Gastrocnemius medialis (tissue), 4 donors: ENCODE results near the gene TARS3.

ENCODE experiments used
- POLR2A ChIP-seq, 2 donors: fragments of 450-650 bp; IDR thresholded peaks; one replicate each; pipeline ENCODE4 v1.6.1; 2017; ENCODE audit warnings: antibody characterized with exemption in 2 of 2, mild to moderate bottlenecking in 2 of 2, moderate library complexity in 2 of 2
- TF ChIP-seq, protein P1 (sequence below), 5 experiments: fragments of 450-650 bp in 3 of 5; fragments of 200-600 bp in 2 of 5; sonication (generic) in 2 of 5; IDR thresholded peaks in 4 of 5; conservative IDR thresholded peaks in 1 of 5; 1 replicate in 4 of 5; 2 replicates in 1 of 5; pipeline ENCODE4 v1.5.1; 2016 to 2019; ENCODE audit warnings: antibody characterized with exemption in 5 of 5, mild to moderate bottlenecking in 3 of 5, moderate library complexity in 3 of 5

DNA sequence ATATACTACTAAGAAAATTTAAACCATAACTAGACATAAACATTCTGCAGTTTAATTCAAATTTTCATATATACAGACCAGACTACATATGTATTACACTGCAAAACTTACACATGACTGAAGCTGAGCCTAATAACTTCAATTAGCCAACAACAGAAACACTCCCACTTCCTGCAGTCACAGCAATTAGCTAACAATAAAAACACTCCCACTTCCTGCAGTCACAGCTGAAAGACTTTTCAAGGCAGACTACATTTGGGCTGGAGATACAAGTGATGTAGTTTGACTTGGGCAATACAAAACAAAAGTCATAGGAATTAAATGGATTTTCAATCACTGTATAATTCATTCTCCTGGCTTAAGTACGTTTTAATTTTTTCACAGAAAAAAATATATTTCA, 82.4 kb downstream of the TARS3 start:
- TF ChIP-seq, protein P1, sequence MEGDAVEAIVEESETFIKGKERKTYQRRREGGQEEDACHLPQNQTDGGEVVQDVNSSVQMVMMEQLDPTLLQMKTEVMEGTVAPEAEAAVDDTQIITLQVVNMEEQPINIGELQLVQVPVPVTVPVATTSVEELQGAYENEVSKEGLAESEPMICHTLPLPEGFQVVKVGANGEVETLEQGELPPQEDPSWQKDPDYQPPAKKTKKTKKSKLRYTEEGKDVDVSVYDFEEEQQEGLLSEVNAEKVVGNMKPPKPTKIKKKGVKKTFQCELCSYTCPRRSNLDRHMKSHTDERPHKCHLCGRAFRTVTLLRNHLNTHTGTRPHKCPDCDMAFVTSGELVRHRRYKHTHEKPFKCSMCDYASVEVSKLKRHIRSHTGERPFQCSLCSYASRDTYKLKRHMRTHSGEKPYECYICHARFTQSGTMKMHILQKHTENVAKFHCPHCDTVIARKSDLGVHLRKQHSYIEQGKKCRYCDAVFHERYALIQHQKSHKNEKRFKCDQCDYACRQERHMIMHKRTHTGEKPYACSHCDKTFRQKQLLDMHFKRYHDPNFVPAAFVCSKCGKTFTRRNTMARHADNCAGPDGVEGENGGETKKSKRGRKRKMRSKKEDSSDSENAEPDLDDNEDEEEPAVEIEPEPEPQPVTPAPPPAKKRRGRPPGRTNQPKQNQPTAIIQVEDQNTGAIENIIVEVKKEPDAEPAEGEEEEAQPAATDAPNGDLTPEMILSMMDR (IDR thresholded peaks at IDR 0.05 in 4 of 5, conservative IDR thresholded peaks at IDR 0.05 in 1 of 5) = no peak
- TF ChIP-seq POLR2A (IDR thresholded peaks at IDR 0.05) = peak; percentile 16 to 61
